Effector memory CD8-positive, alpha-beta T cell (primary cell): ENCODE measurements around the gene SMIM33.
"Not testable (repeated sequence)": the region's sequence is repeated elsewhere in the genome, so short reads cannot be mapped to it uniquely, and the experiment has no call there.

Experiments
- ATAC-seq: fragments of 150-1000 bp; cut with Tn5 transposase; replicated peaks from 2 replicates; pipeline ENCODE4 v1.10.0; 2021; ENCODE audit warnings: mild to moderate bottlenecking, moderate library complexity
- DNase-seq, 3 experiments: peaks; one replicate each; pipeline ENCODE4 v3.0.0; 2021
- H3K27ac Mint-ChIP-seq, 2 donors: one replicate each; pipeline ENCODE4 v1.8.0; 2022; ENCODE audit warnings: mild to moderate bottlenecking in 2 of 2, mixed read lengths in 2 of 2, moderate library complexity in 2 of 2
- H3K27me3 Mint-ChIP-seq, 2 donors: one replicate each; pipeline ENCODE4 v1.8.0; 2022; ENCODE audit warnings: mixed read lengths in 2 of 2
- H3K36me3 Mint-ChIP-seq: one replicate; pipeline ENCODE4 v1.8.0; 2022; ENCODE audit warnings: mild to moderate bottlenecking, moderate library complexity, mixed read lengths; ENCODE audit not compliant: insufficient read depth
- H3K4me1 Mint-ChIP-seq, 2 donors: one replicate each; pipeline ENCODE4 v1.8.0; 2022; ENCODE audit warnings: low read depth in 2 of 2, mixed read lengths in 2 of 2
- H3K4me3 Mint-ChIP-seq, 2 donors: one replicate each; pipeline ENCODE4 v1.8.0; 2022; ENCODE audit warnings: mild to moderate bottlenecking in 2 of 2, mixed read lengths in 2 of 2, moderate library complexity in 2 of 2
- H3K9me3 Mint-ChIP-seq, 2 donors: one replicate each; pipeline ENCODE4 v1.8.0; 2022; ENCODE audit warnings: mixed read lengths in 2 of 2

Gene SMIM33

GRCh38 chr5:139512786-139513390 lies 42.1 kb downstream of the SMIM33 start:
- DNase-seq (no peak), ATAC-seq (no peak)
- Mint-ChIP-seq H3K4me3 (peak overlapping the region; percentile 80 to 82), H3K27me3 (no peaks in the 10 kb centered on the region), H3K9me3 (no peaks in the 10 kb centered on the region), H3K36me3 (peaks cover 5% of the 10 kb centered on the region), H3K27ac (peak overlapping the region in 1 of 2 donors; percentile 18), H3K4me1 (peaks cover 33 to 38% of the 10 kb centered on the region in 2 donors)

GRCh38 chr5:139513434-139513833 lies 42.6 kb downstream of the SMIM33 start:
- Mint-ChIP-seq H3K4me1 (peaks cover 38 to 41% of the 10 kb centered on the region in 2 donors), H3K36me3 (peaks cover 10% of the 10 kb centered on the region)
- not testable (repeated sequence) for H3K4me3 Mint-ChIP-seq, H3K27me3 Mint-ChIP-seq, H3K27ac Mint-ChIP-seq, H3K9me3 Mint-ChIP-seq
- peak; percentile 61 for ATAC-seq
- peak; percentile 70 to 78 (median 76) for DNase-seq

DNA sequence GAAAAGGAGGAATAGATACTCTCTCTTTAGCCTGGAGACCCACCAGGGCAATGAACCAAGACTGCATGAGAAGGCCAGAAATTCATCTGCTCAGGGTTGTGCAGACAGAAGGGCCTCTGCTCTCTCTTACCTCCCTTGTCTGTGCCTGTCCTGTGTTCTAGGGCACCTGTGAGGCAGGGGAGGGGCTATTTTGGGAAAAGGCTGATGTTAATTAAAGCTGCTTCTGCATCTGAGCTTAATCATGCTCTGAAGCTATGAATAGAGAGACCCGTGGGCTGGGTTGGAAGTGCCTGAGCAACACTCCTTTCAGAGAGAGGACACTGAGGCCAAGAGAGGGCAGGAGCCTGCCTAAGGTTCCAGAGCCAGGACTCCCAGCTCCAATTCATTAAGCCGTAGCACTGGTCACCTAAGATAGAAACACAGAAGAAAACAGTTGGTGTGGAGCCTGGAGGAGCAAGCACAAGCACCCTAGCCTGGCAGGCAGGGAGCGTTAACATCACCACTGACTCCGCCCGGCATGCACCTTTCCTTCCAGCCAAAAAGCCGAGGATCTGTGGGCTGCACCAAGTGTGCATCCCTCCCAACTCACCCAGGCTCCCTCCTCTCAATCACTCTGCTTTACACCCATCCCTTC lies 43.2 kb downstream of the SMIM33 start:
- H3K27ac Mint-ChIP-seq = no peak overlapping the region
- peaks cover 12% of the 10 kb centered on the region for H3K36me3 Mint-ChIP-seq
- H3K4me1 Mint-ChIP-seq = peaks cover 43 to 47% of the 10 kb centered on the region in 2 donors
- no peak for DNase-seq
- no peak overlapping the region for H3K4me3 Mint-ChIP-seq
- H3K27me3 Mint-ChIP-seq = no peaks in the 10 kb centered on the region
- no peaks in the 10 kb centered on the region for H3K9me3 Mint-ChIP-seq
- no peak for ATAC-seq

- H3K27ac Mint-ChIP-seq = no peak overlapping the region
- no peak overlapping the region for H3K4me3 Mint-ChIP-seq
- peaks cover 12% of the 10 kb centered on the region for H3K36me3 Mint-ChIP-seq
- no peak for ATAC-seq
- no peaks in the 10 kb centered on the region for H3K27me3 Mint-ChIP-seq
- DNase-seq = no peak
- H3K4me1 Mint-ChIP-seq = peaks cover 44 to 47% of the 10 kb centered on the region in 2 donors
- H3K9me3 Mint-ChIP-seq = no peaks in the 10 kb centered on the region
Observed at GRCh38 chr5:139514486-139514856, 43.7 kb downstream of the SMIM33 start.

DNA sequence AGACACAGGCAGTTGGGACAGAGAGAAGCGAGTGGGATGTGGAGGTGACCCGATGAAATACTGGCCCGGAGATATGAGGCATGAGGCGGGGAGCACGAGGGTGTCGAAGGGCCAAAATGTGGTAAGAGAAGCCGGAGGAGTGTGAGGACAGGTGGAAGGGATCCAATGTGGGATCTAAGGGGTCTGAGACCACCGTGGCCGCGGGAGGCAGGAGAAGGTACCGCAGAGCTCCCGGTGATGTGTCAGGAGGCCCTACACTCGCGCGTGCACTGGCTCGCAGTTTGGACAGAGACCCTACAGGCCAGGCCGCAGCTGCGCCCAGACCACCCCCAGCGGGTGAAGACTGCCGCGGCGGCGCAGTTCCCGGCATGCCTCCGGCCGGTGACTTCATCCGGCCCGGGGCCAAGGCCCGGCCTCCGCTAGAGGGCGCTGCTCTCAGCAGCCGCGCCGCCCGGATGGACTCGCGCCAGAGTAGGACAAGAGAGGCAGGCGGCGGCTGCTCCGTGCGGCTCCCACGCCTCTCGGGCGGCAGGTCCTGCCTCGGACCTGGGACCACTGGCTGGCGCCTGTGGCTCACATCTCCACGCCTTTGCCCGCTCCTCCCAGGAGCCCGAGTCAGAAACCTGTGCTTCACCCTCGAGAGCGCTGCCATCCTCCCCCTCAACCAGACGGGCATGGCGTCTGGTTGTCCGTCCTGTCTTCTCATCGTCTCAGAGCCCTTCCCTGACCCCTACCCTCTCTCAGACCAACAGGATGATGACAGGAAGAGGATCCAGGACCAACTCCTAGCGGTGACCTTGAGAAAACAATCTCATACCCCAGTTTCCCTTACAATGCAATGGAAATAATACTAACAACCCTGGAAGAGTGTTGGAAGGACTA lies 47.1 kb downstream of the SMIM33 start:
- H3K4me3 Mint-ChIP-seq = peak overlapping the region; percentile 79 to 81
- H3K4me1 Mint-ChIP-seq = peaks cover 19 to 22% of the 10 kb centered on the region in 2 donors
- ATAC-seq (peak; percentile 95), DNase-seq (peak; percentile 87 to 92 (median 89))
- H3K36me3 Mint-ChIP-seq = peaks cover 12% of the 10 kb centered on the region
- no peaks in the 10 kb centered on the region for H3K27me3 Mint-ChIP-seq
- H3K9me3 Mint-ChIP-seq = no peaks in the 10 kb centered on the region
- H3K27ac Mint-ChIP-seq = peak overlapping the region; percentile 73 to 94
